GM21576 (cell line): ENCODE measurements around the gene DDX17.

Source experiments
- ATAC-seq: cut with Tn5 transposase; IDR thresholded peaks from one replicate; pipeline ENCODE4 v1.9.1; 2021; ENCODE audit warnings: mild to moderate bottlenecking, moderate library complexity; ENCODE audit not compliant: unreplicated experiment

Gene DDX17

DNA sequence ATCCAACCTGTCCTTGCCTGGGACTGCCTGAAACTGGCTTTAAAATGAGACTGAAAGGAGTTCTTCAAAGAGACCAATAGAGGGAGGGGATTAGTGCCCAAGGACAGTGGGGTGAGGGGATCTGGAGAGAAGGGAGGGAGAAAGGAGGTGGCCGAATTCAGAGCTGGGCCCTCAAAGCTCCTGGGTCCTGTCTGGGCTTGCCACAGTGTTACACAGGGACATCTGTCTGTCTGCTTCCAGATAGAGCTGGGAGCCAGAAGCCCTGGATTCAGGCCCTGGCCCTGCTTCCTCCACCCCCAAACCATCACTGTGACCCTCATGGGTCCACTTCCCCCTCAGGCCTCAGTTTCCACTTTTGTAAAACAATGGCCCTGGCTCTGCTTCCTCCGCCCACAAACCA is 54.7 kb downstream of the DDX17 start:
- ATAC-seq = no peak

DNA sequence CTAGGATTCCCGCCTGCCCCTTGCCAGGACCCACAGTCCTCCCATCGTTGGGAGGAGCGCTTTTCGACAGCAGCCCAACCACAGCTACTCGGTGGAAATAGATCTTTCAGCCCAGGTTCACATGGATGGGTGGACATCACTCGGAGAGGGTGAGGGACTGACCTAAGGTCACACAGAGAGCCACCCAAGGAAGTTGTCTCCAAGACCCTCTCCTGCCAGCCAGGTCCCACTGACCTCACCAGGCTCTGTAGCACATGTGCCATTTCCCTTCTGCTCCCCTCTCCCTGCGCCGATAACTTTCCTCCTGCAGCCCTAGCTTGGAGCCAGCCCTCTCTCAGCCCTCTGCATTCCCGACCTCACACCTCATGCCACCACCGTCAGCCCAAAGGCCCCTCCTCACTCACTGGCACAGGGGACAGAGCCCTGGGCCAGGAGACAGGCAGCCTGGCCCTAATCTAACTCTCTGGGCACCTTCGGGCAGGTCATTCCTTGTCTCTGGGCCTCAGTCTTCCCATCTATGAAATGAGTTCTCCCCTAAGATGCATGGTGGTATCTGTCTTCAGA is 55.8 kb downstream of the DDX17 start:
- no peak for ATAC-seq

DNA sequence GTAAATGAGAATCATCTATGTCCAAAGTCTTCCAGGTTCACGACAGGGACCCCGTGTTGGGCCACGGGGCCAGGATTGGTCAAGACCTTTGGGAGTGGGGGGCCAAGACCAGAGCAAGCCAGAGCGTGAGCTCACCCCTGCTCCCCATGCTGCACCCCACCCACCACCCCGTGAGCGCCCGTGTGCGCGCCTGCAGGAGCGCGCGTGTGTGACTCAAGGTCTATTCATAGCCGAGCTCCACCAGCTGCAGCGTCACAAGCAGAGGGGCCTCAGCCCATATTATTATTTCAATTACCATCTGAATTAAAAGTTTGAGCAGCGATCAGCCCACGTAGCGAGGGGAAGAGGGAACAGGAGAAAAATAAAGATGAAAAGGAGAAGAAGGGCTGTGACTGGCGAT is 56.3 kb downstream of the DDX17 start:
- ATAC-seq = no peak

DNA sequence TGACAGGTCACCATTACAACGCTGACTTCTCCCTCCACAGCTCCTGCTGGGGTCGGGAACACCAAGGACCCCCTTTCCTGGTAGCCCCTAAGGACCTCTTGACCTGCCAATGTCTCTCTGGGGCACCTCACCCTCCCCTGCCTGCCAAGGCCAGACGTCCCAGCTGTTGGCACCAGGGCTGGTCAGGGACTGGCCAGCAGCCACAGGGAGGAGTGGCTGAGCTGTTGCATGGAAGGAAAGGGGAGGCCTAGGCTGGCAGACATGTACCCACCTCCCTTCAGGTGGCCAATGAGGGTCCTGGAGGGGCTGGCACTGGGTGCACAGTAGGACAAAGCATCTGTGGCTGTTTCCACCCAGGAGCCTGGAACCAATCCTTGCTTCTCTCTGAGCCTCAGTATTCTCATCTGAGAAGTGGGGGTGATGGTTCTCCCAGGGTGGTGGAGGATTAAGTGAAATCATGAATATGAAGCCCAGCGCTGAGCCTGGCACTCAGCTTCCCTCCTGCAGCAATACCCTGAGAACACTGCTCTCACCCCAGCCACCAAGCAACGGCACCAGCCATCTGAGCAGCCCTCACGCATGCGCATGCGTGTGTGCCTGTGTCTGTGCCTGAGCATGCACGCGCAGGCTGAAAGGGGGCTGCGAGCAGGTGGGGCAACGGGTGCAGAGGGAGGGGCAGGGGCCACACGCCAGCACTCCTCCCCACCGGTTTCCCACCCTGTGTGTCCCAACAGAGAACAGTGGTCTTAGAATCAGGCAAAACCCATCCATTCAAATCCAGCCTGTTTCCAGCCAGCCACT is 57.0 kb downstream of the DDX17 start:
- ATAC-seq = no peak

DNA sequence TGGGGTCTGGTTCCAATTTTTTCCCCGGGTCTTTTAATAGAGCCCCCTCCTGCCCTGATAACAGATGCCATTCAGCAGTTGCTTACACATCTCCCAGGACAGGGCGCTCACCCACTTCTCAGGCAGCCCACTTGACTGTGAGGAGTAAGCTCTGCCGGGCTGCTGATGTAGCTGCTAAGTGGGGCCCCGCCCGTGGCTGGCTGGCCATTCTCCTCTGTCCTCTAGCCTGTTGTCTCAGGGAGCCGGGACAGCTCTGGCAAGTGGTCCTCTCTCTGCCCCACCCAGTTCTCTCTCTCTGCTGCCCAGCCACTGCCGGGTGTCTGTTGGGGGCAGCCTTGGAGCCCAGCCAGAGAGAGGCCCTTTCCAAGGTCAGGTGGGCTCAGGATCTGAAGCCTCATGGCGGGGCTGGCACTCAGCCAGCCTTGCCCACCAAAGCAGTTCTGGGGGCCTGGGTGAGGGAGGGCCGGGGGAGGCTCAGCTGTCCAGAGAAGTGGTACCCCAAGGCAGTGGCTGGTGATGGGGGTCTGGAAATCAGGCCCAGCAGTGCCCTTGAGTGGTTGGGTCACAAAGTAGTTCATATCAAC is 60.0 kb downstream of the DDX17 start:
- ATAC-seq = no peak

DNA sequence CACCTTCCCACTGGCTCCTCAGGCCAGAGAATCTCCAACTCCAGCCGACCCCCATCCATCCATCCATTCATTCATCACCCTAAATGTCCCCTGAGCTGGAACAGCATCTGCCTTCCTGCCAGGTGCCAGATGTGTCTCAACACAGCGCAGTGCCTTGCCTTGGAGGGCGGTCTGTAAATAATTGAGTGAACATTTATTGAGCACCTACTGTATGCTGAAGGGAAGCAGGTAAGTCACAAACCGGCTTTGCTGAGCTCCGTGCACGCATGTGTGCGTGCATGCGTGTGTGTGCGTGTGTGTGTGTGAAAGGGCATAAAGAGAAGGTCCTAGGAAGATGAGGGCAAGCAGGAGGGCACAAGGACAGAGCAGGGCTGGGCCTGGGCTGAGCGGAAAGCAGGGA is 61.3 kb downstream of the DDX17 start:
- ATAC-seq = no peak

DNA sequence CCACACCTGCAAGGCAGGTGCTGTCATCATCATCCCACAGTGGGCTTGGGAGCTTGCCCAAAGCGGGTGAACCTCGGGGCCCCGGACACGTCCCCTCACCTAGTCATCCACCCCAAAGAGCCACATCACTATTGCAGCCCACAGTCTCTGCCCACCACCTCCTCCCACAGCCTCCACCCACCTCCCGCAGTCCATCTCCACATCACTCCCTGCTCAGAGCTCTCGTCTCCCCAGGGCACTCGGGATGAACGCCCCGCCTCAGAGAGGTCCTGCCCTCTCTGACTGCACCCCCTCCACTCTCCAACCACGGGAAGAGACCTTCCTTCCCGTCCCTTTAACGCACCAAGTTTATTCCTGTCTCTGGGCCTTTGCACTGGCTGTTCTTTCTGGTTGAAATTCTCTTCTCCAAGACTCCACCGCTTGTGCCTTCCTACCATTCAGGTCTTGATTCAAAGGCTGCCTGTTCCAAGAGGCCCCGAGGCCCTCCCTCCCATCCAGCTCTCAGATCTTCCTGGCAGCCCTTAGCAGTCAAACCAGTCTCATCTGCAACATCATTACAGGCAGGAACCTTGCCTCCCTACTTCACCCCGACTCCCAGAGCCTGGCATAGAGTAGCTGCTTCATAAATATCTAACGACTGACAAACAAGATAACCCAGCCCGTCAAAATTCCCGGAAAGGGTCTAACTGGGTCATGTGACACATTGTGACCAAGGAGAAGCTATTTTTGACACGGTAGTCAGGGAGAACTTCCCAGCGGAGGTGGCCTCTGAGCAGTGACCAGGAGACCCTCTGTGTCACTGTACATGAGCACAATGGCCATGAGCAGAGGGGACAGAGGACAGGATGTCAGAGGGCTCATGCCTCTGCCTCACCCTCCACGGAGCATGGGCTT is 62.2 kb downstream of the DDX17 start:
- no peak for ATAC-seq

DNA sequence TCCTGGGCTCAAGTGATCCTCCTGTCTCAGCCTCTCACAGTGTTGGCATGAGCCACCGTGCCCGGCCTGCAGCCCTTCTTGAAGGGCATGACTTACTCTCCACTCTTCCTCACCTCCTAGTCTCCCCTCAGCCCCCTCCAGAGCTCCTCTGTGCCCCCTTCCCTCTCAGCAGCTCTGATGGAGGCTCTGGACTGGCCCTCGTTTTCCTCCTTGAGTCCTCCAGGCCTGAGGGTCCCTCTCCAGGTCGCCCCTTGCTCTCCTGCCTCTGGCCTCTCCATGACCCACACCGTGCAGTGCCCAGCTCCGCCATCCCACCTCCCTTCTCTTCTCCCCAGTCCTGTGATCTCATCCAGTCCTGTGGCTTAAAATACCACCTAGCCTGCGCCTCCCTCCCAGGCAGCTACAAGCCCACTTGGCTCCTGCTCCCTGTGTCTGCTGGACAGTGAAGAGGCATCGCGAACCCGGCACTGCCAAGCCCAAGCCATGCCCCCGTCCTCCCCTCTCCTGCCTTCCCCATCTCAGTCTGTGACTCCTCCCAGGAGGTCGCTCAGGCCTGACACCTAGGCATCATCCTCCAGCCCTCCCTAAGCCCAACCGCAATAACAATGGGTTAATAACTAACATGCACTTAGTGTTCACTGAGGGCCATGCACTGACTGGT is 63.0 kb downstream of the DDX17 start:
- ATAC-seq = no peak

DNA sequence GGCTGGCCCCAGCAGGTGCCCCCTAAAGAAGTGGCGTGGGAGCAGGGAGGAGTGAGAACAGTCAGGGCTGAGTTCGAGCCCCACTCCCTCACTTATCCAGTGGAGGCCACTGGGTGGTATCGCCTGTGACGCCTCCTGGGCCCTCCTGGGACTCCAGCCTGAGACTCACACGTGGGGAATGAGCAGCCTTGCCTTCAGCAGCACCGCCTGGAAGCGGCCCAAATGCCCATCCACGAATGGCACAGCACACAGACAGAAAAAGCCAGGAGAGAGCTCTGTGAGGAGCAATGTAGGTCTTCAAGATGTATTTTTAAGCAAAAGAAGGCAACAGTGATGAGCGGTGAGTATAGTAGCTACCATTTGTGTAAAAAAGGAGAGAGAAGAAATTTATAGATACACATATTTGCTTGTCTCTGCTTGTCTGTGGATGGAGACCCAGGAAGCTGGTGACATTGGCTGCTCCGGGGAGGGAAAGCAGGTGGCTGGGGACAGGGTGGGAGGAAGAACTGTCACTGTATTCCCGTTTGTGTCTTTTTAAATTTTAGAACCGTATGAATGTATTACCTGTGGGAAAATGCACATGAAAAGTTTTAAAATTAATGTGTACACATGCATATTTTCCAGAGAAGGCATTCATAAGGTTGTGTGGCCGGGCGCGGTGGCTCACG is 64.4 kb downstream of the DDX17 start:
- no peak for ATAC-seq

DNA sequence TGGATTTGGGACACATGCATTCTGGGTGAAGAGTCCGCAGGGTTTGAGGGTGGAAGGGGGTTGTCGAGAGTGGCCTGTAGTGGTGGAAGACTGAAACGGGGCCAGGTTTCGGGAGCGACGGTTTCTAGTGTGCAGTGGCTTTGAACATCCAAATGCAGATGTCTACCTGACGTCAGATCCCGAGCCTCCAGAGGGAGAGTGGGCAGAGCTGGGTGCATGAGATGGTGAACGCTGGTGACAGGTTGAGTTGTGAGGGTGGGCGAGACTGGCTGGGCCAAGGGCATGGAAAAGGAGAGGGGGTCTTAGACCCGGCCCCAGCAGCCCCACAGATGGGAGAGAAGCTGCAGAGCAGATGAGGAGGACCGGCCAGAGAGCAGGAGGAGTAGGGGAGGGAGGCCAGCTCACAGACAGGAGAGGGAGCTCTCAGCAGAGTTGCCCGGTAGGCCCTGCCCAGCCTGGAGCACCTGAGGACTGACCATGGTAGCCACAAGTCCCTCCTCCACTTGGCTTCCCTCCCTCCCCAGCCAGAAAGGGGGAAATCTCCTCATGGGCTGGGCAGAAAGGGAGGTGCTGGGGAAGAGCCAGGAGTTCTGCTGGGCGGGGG is 65.3 kb downstream of the DDX17 start:
- no peak for ATAC-seq

DNA sequence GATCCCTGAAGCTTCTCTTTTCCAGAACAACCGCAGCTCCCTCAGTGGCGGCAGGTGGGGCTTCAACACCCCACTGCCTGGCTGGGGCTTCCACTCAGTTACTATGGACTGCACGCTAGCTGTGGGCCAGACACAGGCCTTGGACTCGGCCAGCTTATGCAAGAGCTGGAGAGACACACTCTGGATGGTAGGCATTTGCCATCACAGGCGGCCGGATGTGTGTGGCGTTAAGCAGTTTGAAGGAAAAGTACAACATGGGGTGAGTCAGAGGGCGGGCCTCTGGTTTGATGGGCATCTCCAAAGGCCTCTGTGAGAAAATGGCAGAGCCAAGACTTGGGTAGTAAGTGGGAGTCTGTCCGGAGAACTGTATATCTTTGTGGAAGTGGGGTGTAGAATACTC is 68.7 kb downstream of the DDX17 start:
- ATAC-seq = no peak

DNA sequence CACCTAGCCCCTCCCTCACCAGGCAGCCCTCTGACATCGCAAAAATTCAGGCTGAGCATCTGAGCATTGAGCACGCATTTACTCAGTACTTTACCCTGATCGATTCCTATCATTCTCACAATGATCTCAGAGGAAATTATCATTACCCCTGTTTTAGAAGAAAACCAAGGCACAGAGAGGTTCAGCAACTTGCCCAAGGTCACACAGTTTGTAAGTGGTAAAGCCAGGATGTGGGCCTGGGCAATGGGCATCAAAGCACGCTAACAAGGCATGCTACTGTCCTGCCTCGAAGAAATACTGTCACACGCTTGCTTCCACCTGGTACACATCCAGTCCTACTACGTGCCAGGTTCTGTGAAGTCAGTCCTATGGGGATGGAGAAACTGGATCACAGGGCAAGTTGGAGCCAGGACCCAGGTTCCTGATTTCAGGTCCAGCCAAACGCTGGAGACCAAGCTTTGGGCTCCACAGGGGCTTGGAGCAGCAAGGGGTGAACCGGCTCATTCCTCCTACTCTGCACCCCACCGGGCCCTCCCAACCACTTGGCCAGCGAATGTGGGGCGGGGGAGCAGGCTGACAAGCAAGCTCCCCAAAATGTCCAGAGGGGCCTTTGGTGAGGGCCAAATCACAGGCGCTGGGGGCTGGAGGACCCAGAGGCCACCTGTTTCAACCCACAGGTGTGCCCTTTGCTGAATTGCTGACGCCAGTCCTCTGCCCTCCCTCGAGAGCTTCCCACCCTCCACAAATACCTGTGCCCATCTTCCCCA is 69.3 kb downstream of the DDX17 start:
- ATAC-seq = no peak

DNA sequence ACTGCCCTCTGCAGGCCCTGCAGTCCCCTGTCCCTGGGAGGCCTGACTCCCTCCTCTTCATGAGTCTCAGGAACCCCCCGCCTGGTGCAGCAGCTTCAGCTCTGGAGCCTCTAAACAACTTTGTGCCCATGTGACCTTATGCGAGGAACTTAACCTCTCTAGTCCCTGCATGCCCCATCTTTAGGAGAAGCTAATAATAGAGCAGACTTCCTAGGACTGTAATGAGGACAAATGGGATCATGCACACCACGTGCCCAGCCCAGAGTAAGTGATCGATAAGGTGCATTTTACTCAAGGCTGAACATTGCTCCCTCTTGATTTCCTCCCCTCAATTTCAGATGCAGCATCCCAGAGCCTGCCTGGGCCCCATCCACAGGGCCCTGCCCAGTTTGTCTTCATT is 70.1 kb downstream of the DDX17 start:
- no peak for ATAC-seq

DNA sequence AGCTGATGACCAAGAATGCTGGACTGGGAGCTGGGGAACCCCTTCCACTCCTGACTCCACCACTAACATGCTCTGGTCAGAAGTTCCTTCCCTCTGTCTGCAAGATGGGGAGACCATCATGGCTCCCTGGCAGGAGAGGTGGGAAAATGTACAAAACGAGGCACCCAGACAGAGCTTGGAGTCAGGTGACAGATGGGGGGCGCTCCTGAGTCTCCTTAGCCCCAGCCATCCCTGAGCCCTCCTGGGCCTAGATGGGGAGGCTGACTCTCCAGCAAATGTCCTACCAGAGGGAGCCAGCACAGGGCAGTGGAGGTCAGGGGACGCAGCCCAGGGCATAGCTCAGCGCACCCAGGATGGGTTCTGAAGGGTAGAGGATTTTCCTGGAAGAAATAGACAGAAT is 71.1 kb downstream of the DDX17 start:
- ATAC-seq = no peak

DNA sequence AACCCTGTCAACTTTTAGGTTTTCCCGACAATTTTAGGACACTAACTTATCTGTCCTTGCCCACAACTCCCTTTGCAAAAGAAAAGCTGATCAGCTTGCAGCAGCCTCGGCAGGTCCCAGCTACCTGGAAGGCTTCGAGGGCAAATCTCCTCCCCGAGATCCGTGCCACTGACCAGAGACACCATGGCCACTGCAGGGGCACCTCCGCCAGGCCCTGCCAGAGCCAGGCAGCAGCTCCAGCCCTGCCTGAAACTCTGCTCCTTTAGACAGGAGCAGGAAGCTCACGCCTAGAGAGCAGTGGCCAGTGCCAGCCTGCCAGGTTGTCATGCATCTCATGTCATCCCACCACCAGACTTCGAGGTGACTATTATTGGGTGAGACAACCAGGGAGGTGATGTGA is 72.2 kb downstream of the DDX17 start:
- no peak for ATAC-seq
